ENCODE data around the gene EGFR.

The EGFR gene

DNA sequence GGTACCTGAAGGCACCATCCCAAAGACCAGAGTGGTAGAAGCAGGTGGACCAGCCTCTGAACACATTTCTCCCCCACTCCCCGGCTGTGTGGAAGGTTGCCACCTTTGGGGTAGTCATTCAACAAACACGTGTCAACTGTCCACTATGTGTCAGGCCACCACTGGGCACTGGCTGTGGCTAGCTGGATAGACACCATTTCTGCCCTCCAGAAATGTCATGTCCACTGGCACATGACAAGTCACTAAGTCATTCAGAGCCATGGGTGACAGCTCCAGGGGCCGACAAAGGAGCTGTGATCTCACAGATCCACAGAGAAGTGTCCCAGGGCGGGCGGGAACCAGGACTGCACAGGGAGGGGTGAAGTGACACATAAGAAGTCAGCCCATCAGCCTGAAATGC, 99.6 kb downstream of the EGFR start:
- no peak for DNase-seq (ENCODE audit: low spot score)
- in situ Hi-C loops (cut with MboI; ENCODE audit: low pct_unique_long_range_greater_than_20kb, low sequenced_read_pairs, unreplicated experiment): no loop called here
- TF ChIP-seq, protein P1, sequence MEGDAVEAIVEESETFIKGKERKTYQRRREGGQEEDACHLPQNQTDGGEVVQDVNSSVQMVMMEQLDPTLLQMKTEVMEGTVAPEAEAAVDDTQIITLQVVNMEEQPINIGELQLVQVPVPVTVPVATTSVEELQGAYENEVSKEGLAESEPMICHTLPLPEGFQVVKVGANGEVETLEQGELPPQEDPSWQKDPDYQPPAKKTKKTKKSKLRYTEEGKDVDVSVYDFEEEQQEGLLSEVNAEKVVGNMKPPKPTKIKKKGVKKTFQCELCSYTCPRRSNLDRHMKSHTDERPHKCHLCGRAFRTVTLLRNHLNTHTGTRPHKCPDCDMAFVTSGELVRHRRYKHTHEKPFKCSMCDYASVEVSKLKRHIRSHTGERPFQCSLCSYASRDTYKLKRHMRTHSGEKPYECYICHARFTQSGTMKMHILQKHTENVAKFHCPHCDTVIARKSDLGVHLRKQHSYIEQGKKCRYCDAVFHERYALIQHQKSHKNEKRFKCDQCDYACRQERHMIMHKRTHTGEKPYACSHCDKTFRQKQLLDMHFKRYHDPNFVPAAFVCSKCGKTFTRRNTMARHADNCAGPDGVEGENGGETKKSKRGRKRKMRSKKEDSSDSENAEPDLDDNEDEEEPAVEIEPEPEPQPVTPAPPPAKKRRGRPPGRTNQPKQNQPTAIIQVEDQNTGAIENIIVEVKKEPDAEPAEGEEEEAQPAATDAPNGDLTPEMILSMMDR (IDR thresholded peaks at IDR 0.05; ENCODE audit: extremely low read depth, insufficient read depth, missing control alignments): no peak

DNA sequence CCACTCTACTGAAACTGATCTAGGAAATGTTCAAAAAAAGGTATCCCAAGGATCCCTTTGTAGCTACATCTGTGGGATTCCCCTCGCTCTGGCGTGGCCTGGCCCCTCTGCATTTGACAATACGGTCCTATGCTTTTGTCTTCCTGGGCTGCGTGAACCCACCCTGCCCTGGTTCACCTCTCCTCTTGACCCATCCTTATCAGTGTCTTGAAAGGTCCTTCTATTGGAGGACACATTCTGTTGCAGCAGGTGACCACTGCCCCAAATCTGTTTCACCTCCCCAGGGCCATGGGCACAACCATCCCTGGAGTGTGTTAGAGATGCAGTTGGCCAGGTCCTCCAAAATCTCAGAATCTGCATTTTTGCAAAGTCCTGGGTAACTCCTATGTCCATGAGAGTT, 100.8 kb downstream of the EGFR start:
- TF ChIP-seq, protein P1 (IDR thresholded peaks at IDR 0.05; ENCODE audit: extremely low read depth, insufficient read depth, missing control alignments): no peak
- DNase-seq (ENCODE audit: low spot score): no peak
- in situ Hi-C loops (cut with MboI; ENCODE audit: low pct_unique_long_range_greater_than_20kb, low sequenced_read_pairs, unreplicated experiment): no loop called here

DNA sequence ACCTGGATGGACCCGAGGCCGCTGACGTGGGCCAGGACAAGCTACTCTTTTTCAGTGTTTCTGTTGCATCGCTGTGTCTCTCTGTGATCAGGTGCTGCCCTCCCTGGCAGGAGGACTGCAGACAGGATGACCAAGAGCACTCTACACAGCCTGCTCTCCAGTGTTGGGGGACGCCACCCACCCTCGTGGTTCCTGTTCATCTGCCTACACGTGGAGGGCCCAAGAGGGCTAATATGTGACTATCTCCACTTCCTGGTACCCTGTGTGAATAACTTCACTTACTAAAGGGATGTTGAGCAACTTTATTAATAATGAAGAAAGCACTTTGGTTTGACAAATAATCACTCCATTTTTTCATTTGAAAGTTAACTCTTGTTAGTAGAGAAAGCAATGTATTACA, 101.3 kb downstream of the EGFR start:
- in situ Hi-C loops (cut with MboI; ENCODE audit: low pct_unique_long_range_greater_than_20kb, low sequenced_read_pairs, unreplicated experiment): no loop called here
- no peak for DNase-seq (ENCODE audit: low spot score)
- TF ChIP-seq, protein P1 (IDR thresholded peaks at IDR 0.05; ENCODE audit: extremely low read depth, insufficient read depth, missing control alignments): no peak

DNA sequence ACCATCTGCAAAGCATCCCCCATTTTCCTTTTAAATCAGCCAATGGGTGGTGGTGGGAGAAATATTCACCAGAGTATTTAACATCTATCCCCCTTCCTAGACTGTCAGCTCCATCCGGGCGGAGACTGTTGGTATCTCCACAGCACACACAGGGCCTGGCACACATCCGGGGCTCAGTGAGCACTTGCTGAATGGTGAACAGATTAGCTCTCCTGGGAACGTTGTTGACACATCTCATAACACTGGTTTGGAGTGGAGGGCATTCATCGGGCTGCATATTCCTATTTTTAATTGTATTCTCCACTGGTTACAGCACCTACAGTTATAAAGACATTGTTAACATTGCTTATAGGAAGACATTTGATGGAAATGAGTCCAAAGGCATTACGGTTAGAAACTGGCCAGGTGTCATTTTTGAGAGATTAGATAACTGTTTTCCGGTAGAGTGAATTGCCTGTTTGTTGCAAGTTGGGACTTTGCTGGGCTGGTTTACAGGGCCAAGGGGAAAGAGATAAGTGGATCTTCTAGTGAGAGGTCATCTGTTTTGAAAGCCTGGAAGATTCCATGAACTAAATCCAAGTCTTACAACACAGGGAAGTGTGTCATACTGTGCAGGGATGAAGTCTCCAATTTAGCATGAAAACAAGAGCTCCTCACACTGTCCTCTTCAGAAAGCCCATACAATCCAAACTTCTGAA, 101.8 kb downstream of the EGFR start:
- no peak for DNase-seq (ENCODE audit: low spot score)
- in situ Hi-C loops (cut with MboI; ENCODE audit: low pct_unique_long_range_greater_than_20kb, low sequenced_read_pairs, unreplicated experiment): no loop called here
- TF ChIP-seq, protein P1 (IDR thresholded peaks at IDR 0.05; ENCODE audit: extremely low read depth, insufficient read depth, missing control alignments): no peak

DNA sequence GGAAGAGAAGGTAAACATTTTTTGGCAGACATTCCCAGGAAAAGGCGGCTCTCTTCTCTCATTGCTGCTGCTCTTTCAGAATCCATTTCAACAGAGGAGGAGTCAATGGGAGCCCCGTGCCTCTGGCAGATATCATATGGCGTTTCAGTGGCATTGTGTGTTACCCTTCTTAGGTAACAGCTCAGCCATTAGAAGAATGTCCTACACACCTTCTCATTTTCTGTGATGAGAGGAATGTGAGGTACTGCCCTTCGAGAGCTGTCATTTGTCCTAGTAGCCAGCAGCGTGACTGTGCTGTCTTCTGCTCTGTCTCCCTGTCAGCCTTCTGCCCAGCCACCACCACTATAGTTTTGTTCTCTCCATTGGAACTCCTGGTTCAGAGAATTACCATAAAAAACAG, 102.4 kb downstream of the EGFR start:
- TF ChIP-seq, protein P1 (IDR thresholded peaks at IDR 0.05; ENCODE audit: extremely low read depth, insufficient read depth, missing control alignments): no peak
- in situ Hi-C loops (cut with MboI; ENCODE audit: low pct_unique_long_range_greater_than_20kb, low sequenced_read_pairs, unreplicated experiment): no loop called here
- no peak for DNase-seq (ENCODE audit: low spot score)

DNA sequence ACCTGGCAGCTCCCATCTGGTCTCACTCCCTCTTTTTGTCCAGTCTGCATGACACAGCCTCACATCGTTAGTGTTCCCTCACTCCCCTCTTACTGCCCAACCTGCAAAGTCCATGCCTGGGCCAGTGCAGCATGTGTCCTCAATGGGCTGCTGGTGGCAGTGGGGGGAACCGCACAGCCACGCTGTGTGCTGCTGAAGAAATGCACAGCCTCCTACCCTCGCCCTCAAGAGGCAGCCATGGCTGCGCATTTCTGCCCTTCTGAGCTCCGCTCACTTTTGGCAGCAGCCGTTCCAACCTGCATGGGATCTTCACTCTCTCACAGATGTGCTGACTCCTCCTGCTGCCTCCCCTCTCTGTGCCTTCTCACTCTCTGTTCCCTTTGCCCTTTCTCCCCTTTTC, 103.4 kb downstream of the EGFR start:
- DNase-seq (ENCODE audit: low spot score): no peak
- TF ChIP-seq, protein P1 (IDR thresholded peaks at IDR 0.05; ENCODE audit: extremely low read depth, insufficient read depth, missing control alignments): no peak
- in situ Hi-C loops (cut with MboI; ENCODE audit: low pct_unique_long_range_greater_than_20kb, low sequenced_read_pairs, unreplicated experiment): no loop called here
